NCI-H82 treated with DMSO at 0.1 percent for 48 hours (cell line): ENCODE data around the gene FKBP15.
"Not testable (repeated sequence)": the region's sequence is repeated elsewhere in the genome, so short reads cannot be mapped to it uniquely, and the experiment has no call there.

Source experiments
- DNase-seq: peaks from one replicate; lab custom pipeline; 2025; ENCODE audit not compliant: unreplicated experiment; lab: John Stamatoyannopoulos, UW

The FKBP15 gene

GRCh38 chr9:113237026-113237425 is 15.9 kb upstream of the FKBP15 start:
- DNase-seq: no peak

GRCh38 chr9:113235701-113236255 is 14.7 kb upstream of the FKBP15 start:
- not testable (repeated sequence) for DNase-seq

- DNase-seq: no peak
These were observed 10.6 kb upstream of the FKBP15 start for GRCh38 chr9:113231701-113232100.

- DNase-seq: no peak
These were observed 7.1 kb upstream of the FKBP15 start for GRCh38 chr9:113228130-113228665.

- DNase-seq: no peak
These were observed 6.4 kb upstream of the FKBP15 start for GRCh38 chr9:113227436-113227835.

- no peak for DNase-seq
These were observed 2.9 kb upstream of the FKBP15 start for GRCh38 chr9:113223963-113224362.

- peak; percentile 17 for DNase-seq
These were observed 1.4 kb upstream of the FKBP15 start for GRCh38 chr9:113222482-113222841.

GRCh38 chr9:113221800-113222481 is 864 bp upstream of the FKBP15 start:
- DNase-seq: no peak

GRCh38 chr9:113220467-113221002 is 542 bp downstream of the FKBP15 start:
- no peak for DNase-seq

GRCh38 chr9:113219969-113220368 is 1.1 kb downstream of the FKBP15 start:
- no peak for DNase-seq

GRCh38 chr9:113219186-113219936 is 1.7 kb downstream of the FKBP15 start:
- no peak for DNase-seq

- no peak for DNase-seq
These were observed 4.7 kb downstream of the FKBP15 start for GRCh38 chr9:113216406-113216805.

- no peak for DNase-seq
These were observed 5.9 kb downstream of the FKBP15 start for GRCh38 chr9:113215132-113215531.

- DNase-seq: no peak
These were observed 10.3 kb downstream of the FKBP15 start for GRCh38 chr9:113210815-113211214.

- DNase-seq: no peak
These were observed 15.2 kb downstream of the FKBP15 start for GRCh38 chr9:113205861-113206260.

GRCh38 chr9:113205432-113205831 is 15.6 kb downstream of the FKBP15 start:
- no peak for DNase-seq

- no peak for DNase-seq
These were observed 21.3 kb downstream of the FKBP15 start for GRCh38 chr9:113199683-113200329.

- no peak for DNase-seq
These were observed 28.6 kb downstream of the FKBP15 start for GRCh38 chr9:113192455-113192854.

- DNase-seq: no peak
These were observed 33.0 kb downstream of the FKBP15 start for GRCh38 chr9:113187929-113188595.

GRCh38 chr9:113186137-113186755 is 34.8 kb downstream of the FKBP15 start:
- no peak for DNase-seq
